Ovary (tissue), 3 donors: ENCODE measurements around the gene RECQL5.

Experiments used
- EP300 ChIP-seq: sonication (generic); formaldehyde crosslinking; IDR thresholded peaks from one replicate; pipeline ENCODE4 v1.6.1; 2017; ENCODE audit warnings: antibody characterized with exemption
- POLR2A ChIP-seq: fragments of 450-650 bp; IDR thresholded peaks from one replicate; pipeline ENCODE4 v1.6.1; 2017; ENCODE audit warnings: antibody characterized with exemption, mild to moderate bottlenecking, moderate library complexity
- TF ChIP-seq, protein P1 (sequence below), 3 donors: fragments of 450-650 bp in 2 of 3; fragments of 200-600 bp in 1 of 3; IDR thresholded peaks; one replicate each; pipeline versions ENCODE4 v1.5.1 to v1.8.0; 2016 to 2022; ENCODE audit warnings: antibody characterized with exemption in 3 of 3, mild to moderate bottlenecking in 1 of 3
- donor health status: DM: no; HTN: no; CAD: no.

DNA sequence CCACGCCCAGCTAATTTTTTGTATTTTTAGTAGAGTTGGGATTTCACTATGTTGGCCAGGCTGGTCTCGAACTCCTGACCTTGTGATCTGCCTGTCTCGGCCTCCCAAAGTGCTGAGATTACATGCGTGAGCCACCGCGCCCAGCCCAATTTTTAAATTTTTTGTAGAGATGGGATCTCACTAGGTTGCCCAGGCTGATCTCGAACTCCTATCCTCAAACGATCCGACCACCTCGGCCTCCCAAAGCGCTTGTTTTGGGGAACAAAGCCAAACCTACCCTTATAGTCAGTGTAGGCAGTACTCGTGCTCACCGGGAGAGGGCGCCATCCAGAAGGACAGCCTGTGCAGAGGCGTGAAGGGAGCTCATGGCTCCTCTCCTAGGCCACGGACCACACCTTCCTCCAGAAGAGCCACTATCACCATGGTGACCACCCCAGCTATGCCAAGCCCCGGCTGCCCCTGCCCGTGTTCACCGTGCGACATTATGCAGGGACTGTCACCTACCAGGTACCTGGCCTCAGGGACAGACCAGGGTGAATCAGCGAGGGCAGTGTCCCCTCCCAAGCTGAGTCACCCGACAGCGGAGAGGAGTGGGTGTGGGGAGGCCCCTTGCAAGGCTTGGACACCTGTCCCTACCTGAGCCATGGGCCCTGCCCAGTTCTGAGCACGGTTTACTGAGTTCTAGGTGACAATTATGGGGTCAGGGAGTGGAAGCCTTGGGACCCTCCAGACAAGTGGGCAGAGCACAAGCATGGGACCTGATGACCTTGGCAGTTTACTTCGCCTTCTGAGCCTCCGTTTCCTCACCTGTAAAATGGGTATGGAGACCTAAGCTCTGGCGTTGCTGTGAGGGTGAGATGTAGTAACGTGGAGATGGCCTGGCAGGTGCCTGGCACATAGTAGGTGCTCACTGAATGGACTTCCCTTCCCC is 65.6 kb downstream of the RECQL5 start:
- TF ChIP-seq, protein P1, sequence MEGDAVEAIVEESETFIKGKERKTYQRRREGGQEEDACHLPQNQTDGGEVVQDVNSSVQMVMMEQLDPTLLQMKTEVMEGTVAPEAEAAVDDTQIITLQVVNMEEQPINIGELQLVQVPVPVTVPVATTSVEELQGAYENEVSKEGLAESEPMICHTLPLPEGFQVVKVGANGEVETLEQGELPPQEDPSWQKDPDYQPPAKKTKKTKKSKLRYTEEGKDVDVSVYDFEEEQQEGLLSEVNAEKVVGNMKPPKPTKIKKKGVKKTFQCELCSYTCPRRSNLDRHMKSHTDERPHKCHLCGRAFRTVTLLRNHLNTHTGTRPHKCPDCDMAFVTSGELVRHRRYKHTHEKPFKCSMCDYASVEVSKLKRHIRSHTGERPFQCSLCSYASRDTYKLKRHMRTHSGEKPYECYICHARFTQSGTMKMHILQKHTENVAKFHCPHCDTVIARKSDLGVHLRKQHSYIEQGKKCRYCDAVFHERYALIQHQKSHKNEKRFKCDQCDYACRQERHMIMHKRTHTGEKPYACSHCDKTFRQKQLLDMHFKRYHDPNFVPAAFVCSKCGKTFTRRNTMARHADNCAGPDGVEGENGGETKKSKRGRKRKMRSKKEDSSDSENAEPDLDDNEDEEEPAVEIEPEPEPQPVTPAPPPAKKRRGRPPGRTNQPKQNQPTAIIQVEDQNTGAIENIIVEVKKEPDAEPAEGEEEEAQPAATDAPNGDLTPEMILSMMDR (IDR thresholded peaks at IDR 0.05) = peak in 2 of 3 donors; percentile 24 to 27
- no peak for TF ChIP-seq POLR2A
- TF ChIP-seq EP300 = no peak
